WTC11 (cell line): ENCODE measurements around the gene NLRP6. TPM values are rescaled to one million over a fixed set of nuclear protein-coding genes. Genes with fewer than 3 reads are reported as not detected.

Experiments used
- ATAC-seq: fragments of 200-7000 bp; cut with Tn5 transposase; 2 replicates; pipeline ENCODE4 v1.10.0; 2021; ENCODE audit warnings: mild to moderate bottlenecking, moderate library complexity
- CTCF ChIA-PET: fragments of 300-600 bp; sonication (Branson Sonifier 250); formaldehyde crosslinking; loops from one replicate; lab custom pipeline; 2021; ENCODE audit warnings: antibody characterized with exemption; lab: Charles Lee
- POLR2A ChIA-PET: fragments of 350-600 bp; sonication (Branson Sonifier 250); formaldehyde crosslinking; loops from one replicate; lab custom pipeline; 2021; ENCODE audit warnings: antibody characterized with exemption; lab: Charles Lee
- DNase-seq: peaks from one replicate; pipeline ENCODE4 v3.0.0; 2021; ENCODE audit warnings: low spot score
- H3K27ac Mint-ChIP-seq: 2 replicates; pipeline ENCODE4 v1.8.0; 2021; ENCODE audit warnings: mixed read lengths
- H3K27me3 Mint-ChIP-seq: 2 replicates; pipeline ENCODE4 v1.8.0; 2021; ENCODE audit warnings: low read depth, mild to moderate bottlenecking, moderate library complexity, mixed read lengths
- H3K36me3 Mint-ChIP-seq: 2 replicates; pipeline ENCODE4 v1.8.0; 2021; ENCODE audit warnings: mixed read lengths
- H3K4me1 Mint-ChIP-seq: 2 replicates; pipeline ENCODE4 v1.8.0; 2022; ENCODE audit warnings: mixed read lengths
- H3K4me3 Mint-ChIP-seq: 2 replicates; pipeline ENCODE4 v1.8.0; 2021; ENCODE audit warnings: mild to moderate bottlenecking, moderate library complexity, mixed read lengths
- H3K9me3 Mint-ChIP-seq: 2 replicates; pipeline ENCODE4 v1.8.0; 2021; ENCODE audit warnings: mixed read lengths
- CBFB ChIP-seq: sonication (generic); formaldehyde crosslinking; IDR thresholded peaks from 2 replicates; pipeline ENCODE4 v1.8.1; 2022; ENCODE audit warnings: mild to moderate bottlenecking, low read depth, missing genetic modification reagents
- ETV6 ChIP-seq: sonication (generic); formaldehyde crosslinking; IDR thresholded peaks from 2 replicates; pipeline ENCODE4 v1.8.1; 2022; ENCODE audit warnings: mild to moderate bottlenecking, missing genetic modification reagents
- FOXK1 ChIP-seq: sonication (generic); formaldehyde crosslinking; IDR thresholded peaks from 2 replicates; pipeline ENCODE4 v1.8.0; 2022; ENCODE audit warnings: mild to moderate bottlenecking, moderate library complexity, missing genetic modification reagents
- GABPB1 ChIP-seq: sonication (generic); formaldehyde crosslinking; IDR thresholded peaks from 2 replicates; pipeline ENCODE4 v1.8.1; 2023; ENCODE audit warnings: mild to moderate bottlenecking, missing genetic modification reagents
- IRF2 ChIP-seq: sonication (generic); formaldehyde crosslinking; IDR thresholded peaks from 2 replicates; pipeline ENCODE4 v1.8.0; 2022; ENCODE audit warnings: low read depth, missing genetic modification reagents, borderline replicate concordance
- NR1H2 ChIP-seq: sonication (generic); formaldehyde crosslinking; IDR thresholded peaks from 2 replicates; pipeline ENCODE4 v1.9.0; 2021; ENCODE audit warnings: mild to moderate bottlenecking, moderate library complexity, missing genetic modification reagents
- NR2C2 ChIP-seq: sonication (generic); formaldehyde crosslinking; IDR thresholded peaks from 2 replicates; pipeline ENCODE4 v1.8.0; 2022; ENCODE audit warnings: mild to moderate bottlenecking, missing genetic modification reagents
- SMAD3 ChIP-seq: sonication (generic); formaldehyde crosslinking; IDR thresholded peaks from 2 replicates; pipeline ENCODE4 v1.8.0; 2022; ENCODE audit warnings: missing genetic modification reagents, mild to moderate bottlenecking, borderline replicate concordance
- SMAD4 ChIP-seq: sonication (generic); formaldehyde crosslinking; IDR thresholded peaks from 2 replicates; pipeline ENCODE4 v1.8.0; 2022; ENCODE audit warnings: mild to moderate bottlenecking, missing genetic modification reagents
- ZNF121 ChIP-seq: sonication (generic); formaldehyde crosslinking; IDR thresholded peaks from 2 replicates; pipeline ENCODE4 v1.8.0; 2023; ENCODE audit warnings: missing genetic modification reagents
- ZNF219 ChIP-seq: sonication (generic); formaldehyde crosslinking; IDR thresholded peaks from 2 replicates; pipeline ENCODE4 v1.8.0; 2023; ENCODE audit warnings: missing genetic modification reagents, mild to moderate bottlenecking, borderline replicate concordance
- ZNF232 ChIP-seq: sonication (generic); formaldehyde crosslinking; IDR thresholded peaks from 2 replicates; pipeline ENCODE4 v1.8.0; 2022; ENCODE audit warnings: mild to moderate bottlenecking, missing genetic modification reagents
- ZNF317 ChIP-seq: sonication (generic); formaldehyde crosslinking; IDR thresholded peaks from 2 replicates; pipeline ENCODE4 v1.8.1; 2023; ENCODE audit warnings: low read depth, mild to moderate bottlenecking, moderate library complexity, missing genetic modification reagents, borderline replicate concordance
- ZNF396 ChIP-seq: fragments of 250-450 bp; sonication (Bioruptor Pico); IDR thresholded peaks from 2 replicates; pipeline ENCODE4 v1.8.0; 2021; ENCODE audit warnings: mild to moderate bottlenecking, moderate library complexity, borderline replicate concordance
- total RNA-seq: library from RNA; stranded (reverse); gene quantifications from 3 replicates; pipeline ENCODE4 v1.2.3, GENCODE V29; 2021
- TF ChIP-seq, protein P1 (sequence below): sonication (generic); formaldehyde crosslinking; IDR thresholded peaks from 2 replicates; pipeline ENCODE4 v1.8.0; 2022; ENCODE audit warnings: mild to moderate bottlenecking, missing genetic modification reagents
- TF ChIP-seq, protein P2 (sequence below): sonication (generic); formaldehyde crosslinking; IDR thresholded peaks from 2 replicates; pipeline ENCODE4 v1.8.1; 2023; ENCODE audit warnings: mild to moderate bottlenecking, missing genetic modification reagents, moderate library complexity
- TF ChIP-seq, protein P3 (sequence below): fragments of 200-600 bp; IDR thresholded peaks from 2 replicates; pipeline ENCODE4 v1.8.0; 2022; ENCODE audit warnings: antibody characterized with exemption

Gene NLRP6
- total RNA-seq, 1 experiment from 2014 or later, result 0.09 TPM

DNA sequence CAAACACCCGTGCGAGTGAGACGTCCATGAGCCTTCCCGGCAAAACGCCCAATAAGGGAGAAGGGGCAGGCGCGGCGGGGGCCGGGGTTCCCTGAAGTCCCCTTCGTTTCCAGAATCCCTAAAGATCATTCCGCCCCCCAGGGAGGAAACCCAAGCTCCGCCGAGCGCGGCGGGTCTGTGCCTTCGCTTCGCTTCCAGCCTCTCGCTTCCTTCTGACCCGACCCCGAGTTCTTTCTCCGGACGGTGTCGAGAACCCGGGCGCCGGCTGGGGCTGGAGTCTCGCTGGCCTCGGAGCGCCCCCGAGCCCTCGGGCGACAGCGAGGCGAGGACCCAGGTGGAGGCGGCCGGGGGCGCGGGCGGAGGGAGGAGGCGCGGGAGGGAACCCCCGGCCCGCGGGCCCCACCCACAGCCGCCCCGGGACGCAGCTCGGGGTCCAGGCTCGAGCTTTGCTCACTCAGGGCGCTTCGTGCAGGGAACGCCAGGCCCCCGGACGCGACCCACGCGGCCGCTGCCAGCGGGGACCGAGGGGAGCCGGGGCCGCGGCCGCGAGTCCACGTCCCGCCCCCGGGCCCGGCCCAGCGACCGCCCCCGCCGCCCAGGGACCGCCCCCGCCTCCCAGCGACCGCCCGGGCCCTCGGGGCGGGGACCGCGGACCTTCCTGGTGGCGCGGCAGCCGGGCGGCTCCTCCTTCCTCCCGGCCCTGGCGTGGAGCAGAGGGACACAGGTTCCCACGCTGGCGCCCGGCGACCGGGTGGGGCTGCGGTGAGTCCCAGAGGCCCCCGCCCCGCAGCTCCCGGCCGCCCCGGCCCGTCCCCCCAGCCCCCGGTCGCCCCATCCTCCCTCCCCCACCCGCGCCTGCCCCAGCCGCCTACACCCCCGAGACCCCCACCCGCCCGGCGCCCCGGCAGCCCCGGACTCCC lies 10.5 kb downstream of the NLRP6 start, which contains the start of gene PGGHG:
Gene PGGHG (plus strand): TSS at position 649 of the 920 bp plus-strand sequence. CDS start 691 bp downstream, outside the sequence.
- peaks cover 43% of the 10 kb centered on the region for H3K4me1 Mint-ChIP-seq
- H3K4me3 Mint-ChIP-seq, result peak within 1 kb of the TSS; percentile 75
- DNase-seq (peak; percentile 45), ATAC-seq (peak; percentile 31)
- H3K9me3 Mint-ChIP-seq, result no peaks in the 10 kb centered on the region
- CTCF ChIA-PET, result interaction anchor here (0.9 to 4.8 kb wide), 4 partner anchors 17 to 76 kb away, joined by 3 to 34 read pairs (median 14); no protein-coding TSS in a partner anchor
- H3K27me3 Mint-ChIP-seq, result peaks cover 18% of the 10 kb centered on the region
- POLR2A ChIA-PET, result interaction anchor here (0.8 to 2.6 kb wide), 3 partner anchors 12 to 49 kb away, joined by 4 to 9 read pairs (median 5); no protein-coding TSS in a partner anchor
- TF ChIP-seq ZNF232 (CRISPR knock-in tag), result no peak
- TF ChIP-seq GABPB1 (CRISPR knock-in tag), result no peak
- no peak for TF ChIP-seq ZNF396 (CRISPR knock-in tag)
- no peak for TF ChIP-seq SMAD4 (CRISPR knock-in tag)
- TF ChIP-seq SMAD3, result no peak
- peaks cover 16% of the 10 kb centered on the region; the same call in 1 of the 2 replicates for H3K36me3 Mint-ChIP-seq
- peak within 1 kb of the TSS; percentile 32 for H3K27ac Mint-ChIP-seq

DNA sequence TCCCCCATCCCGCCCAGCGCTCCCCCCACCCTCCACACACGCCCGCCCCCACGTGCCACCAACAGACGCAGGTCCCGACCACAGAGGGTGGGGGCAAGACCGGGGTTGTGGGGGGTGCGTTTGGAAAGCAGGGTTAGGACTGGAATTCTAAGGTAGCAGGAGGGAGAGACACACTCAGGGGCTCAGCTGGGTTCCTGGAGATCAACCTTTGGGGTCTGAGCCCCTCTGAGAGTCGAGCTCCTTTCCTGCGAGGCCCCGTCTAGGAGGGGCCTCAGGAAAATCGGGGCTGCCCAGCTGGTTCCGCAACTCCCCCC lies 11.1 kb downstream of the NLRP6 start:
- ChIA-PET CTCF (interaction anchor here (0.9 to 4.8 kb wide), 4 partner anchors 16 to 75 kb away, joined by 3 to 34 read pairs (median 14); no protein-coding TSS in a partner anchor), POLR2A (interaction anchor here (1.0 to 2.6 kb wide), 2 partner anchors 11 to 38 kb away, joined by 5 to 9 read pairs; no protein-coding TSS in a partner anchor)
- no peaks in the 10 kb centered on the region for H3K9me3 Mint-ChIP-seq
- H3K36me3 Mint-ChIP-seq, result peaks cover 17% of the 10 kb centered on the region; the same call in 1 of the 2 replicates
- peaks cover 40% of the 10 kb centered on the region for H3K4me1 Mint-ChIP-seq
- TF ChIP-seq ZNF232 (CRISPR knock-in tag), result no peak
- TF ChIP-seq IRF2 (CRISPR knock-in tag), result no peak
- TF ChIP-seq ZNF219 (CRISPR knock-in tag), result no peak
- no peak for TF ChIP-seq ETV6 (CRISPR knock-in tag)
- no peak for TF ChIP-seq ZNF121 (CRISPR knock-in tag)
- no peak for TF ChIP-seq NR1H2 (CRISPR knock-in tag)
- TF ChIP-seq, protein P1, sequence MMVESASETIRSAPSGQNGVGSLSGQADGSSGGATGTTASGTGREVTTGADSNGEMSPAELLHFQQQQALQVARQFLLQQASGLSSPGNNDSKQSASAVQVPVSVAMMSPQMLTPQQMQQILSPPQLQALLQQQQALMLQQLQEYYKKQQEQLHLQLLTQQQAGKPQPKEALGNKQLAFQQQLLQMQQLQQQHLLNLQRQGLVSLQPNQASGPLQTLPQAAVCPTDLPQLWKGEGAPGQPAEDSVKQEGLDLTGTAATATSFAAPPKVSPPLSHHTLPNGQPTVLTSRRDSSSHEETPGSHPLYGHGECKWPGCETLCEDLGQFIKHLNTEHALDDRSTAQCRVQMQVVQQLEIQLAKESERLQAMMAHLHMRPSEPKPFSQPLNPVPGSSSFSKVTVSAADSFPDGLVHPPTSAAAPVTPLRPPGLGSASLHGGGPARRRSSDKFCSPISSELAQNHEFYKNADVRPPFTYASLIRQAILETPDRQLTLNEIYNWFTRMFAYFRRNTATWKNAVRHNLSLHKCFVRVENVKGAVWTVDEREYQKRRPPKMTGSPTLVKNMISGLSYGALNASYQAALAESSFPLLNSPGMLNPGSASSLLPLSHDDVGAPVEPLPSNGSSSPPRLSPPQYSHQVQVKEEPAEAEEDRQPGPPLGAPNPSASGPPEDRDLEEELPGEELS (CRISPR knock-in tag), result no peak
- TF ChIP-seq CBFB (CRISPR knock-in tag), result no peak
- no peak for TF ChIP-seq SMAD3
- TF ChIP-seq, protein P2, sequence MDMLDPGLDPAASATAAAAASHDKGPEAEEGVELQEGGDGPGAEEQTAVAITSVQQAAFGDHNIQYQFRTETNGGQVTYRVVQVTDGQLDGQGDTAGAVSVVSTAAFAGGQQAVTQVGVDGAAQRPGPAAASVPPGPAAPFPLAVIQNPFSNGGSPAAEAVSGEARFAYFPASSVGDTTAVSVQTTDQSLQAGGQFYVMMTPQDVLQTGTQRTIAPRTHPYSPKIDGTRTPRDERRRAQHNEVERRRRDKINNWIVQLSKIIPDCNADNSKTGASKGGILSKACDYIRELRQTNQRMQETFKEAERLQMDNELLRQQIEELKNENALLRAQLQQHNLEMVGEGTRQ, result no peak
- TF ChIP-seq ZNF317 (CRISPR knock-in tag), result no peak
- TF ChIP-seq, protein P3, sequence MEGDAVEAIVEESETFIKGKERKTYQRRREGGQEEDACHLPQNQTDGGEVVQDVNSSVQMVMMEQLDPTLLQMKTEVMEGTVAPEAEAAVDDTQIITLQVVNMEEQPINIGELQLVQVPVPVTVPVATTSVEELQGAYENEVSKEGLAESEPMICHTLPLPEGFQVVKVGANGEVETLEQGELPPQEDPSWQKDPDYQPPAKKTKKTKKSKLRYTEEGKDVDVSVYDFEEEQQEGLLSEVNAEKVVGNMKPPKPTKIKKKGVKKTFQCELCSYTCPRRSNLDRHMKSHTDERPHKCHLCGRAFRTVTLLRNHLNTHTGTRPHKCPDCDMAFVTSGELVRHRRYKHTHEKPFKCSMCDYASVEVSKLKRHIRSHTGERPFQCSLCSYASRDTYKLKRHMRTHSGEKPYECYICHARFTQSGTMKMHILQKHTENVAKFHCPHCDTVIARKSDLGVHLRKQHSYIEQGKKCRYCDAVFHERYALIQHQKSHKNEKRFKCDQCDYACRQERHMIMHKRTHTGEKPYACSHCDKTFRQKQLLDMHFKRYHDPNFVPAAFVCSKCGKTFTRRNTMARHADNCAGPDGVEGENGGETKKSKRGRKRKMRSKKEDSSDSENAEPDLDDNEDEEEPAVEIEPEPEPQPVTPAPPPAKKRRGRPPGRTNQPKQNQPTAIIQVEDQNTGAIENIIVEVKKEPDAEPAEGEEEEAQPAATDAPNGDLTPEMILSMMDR, result no peak
- no peak for TF ChIP-seq FOXK1 (CRISPR knock-in tag)
- TF ChIP-seq NR2C2, result no peak
- peak overlapping the region; percentile 65 for H3K4me3 Mint-ChIP-seq
- ATAC-seq (no peak), DNase-seq (peak; percentile 16)
- peaks cover 18% of the 10 kb centered on the region for H3K27me3 Mint-ChIP-seq
- H3K27ac Mint-ChIP-seq, result no peak overlapping the region
